ENCODE results near the gene ASIC2. TPM values are rescaled to one million over a fixed set of nuclear protein-coding genes. Genes with fewer than 3 reads are reported as not detected.

The ASIC2 gene
- total RNA-seq, 2 donors from 2014 or later: 3.0 to 3.3 TPM

DNA sequence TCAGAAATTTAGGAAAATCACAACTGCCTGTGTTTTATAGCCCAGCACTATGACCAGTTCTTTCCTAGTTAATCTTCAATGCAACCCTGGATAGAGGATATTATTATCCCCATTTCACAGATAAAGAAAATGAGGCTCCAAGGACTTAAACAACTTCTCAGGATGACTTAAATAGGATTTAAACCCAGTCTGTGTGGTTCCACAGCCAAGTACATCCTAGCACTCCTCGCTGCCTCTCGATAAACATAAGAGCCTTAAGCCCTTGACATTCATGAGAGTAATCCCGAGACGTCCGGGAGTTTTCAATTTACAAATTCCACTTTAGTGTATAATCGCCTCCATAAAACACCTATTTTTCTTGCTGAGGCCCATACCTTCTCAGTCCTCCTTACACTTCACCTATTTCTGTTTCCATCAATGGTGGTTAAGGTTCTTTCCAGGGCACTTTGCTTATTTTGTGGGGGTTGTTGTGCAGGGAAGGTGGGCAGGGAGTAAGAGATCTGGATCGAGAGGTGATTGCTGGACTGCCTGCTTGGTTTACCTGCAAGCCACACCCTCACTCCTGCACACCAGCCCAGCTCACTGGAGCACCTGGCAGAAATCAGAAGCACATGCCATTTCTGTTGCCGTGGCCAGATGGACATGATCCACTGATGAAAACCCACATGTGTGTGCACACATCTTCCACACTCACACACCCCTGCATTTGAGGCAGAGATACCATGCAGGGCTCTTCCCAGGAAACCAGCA, 50.5 kb downstream of the ASIC2 start:
- Mint-ChIP-seq H3K27ac (no peak overlapping the region), H3K4me3 (no peak overlapping the region), H3K36me3 (ENCODE audit: low read depth) (no peaks in the 10 kb centered on the region), H3K9me3 (no peaks in the 10 kb centered on the region), H3K4me1 (no peaks in the 10 kb centered on the region), H3K27me3 (ENCODE audit: insufficient read depth) (peaks cover 3% of the 10 kb centered on the region)
- no peaks in the 10 kb centered on the region for H3K36me3 ChIP-seq (ENCODE audit: control insufficient read depth, insufficient read depth, low read length)
- H3K9me3 ChIP-seq (ENCODE audit: control insufficient read depth, low read length): no peaks in the 10 kb centered on the region
- no peak overlapping the region for H3K27ac ChIP-seq (ENCODE audit: low read depth, low read length)
- no peak for DNase-seq
- 79% methylated on average over 6 to 7 of the region's 8 CpGs for WGBS, 2 experiments (ENCODE audit: insufficient coverage in 1 of 2, insufficient read length in 1 of 2)
- H3K4me3 ChIP-seq (ENCODE audit: low read length): no peak overlapping the region
- H3K27me3 ChIP-seq (ENCODE audit: control insufficient read depth, insufficient read depth, low read length, poor library complexity, severe bottlenecking): no peaks in the 10 kb centered on the region
- no peaks in the 10 kb centered on the region for H3K4me1 ChIP-seq (ENCODE audit: control insufficient read depth, insufficient read depth, low read length)
- no peak overlapping the region for H3K9ac ChIP-seq (ENCODE audit: extremely low read depth, low read length, poor library complexity, severe bottlenecking)
- TF ChIP-seq, protein P1, sequence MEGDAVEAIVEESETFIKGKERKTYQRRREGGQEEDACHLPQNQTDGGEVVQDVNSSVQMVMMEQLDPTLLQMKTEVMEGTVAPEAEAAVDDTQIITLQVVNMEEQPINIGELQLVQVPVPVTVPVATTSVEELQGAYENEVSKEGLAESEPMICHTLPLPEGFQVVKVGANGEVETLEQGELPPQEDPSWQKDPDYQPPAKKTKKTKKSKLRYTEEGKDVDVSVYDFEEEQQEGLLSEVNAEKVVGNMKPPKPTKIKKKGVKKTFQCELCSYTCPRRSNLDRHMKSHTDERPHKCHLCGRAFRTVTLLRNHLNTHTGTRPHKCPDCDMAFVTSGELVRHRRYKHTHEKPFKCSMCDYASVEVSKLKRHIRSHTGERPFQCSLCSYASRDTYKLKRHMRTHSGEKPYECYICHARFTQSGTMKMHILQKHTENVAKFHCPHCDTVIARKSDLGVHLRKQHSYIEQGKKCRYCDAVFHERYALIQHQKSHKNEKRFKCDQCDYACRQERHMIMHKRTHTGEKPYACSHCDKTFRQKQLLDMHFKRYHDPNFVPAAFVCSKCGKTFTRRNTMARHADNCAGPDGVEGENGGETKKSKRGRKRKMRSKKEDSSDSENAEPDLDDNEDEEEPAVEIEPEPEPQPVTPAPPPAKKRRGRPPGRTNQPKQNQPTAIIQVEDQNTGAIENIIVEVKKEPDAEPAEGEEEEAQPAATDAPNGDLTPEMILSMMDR (conservative IDR thresholded peaks at IDR 0.05): no peak

DNA sequence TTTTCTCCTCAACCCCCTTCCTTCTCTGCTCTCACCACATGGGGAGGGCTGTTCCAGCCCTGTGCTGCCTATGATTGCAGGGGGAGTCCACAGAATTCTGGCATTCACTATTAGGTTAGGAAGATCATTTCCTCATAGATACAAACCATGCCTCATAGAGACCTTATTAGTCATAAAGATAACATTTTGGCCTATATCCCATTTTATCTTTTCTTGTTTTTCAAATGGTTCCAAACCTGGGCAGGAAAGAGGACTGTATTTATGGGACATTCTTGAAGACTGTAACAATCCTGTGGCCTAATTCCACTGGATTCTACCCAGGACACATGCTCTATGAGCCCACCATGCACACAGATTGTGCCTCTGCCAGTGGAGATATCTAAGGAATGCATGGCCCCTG, 51.7 kb downstream of the ASIC2 start:
- TF ChIP-seq, protein P1 (conservative IDR thresholded peaks at IDR 0.05): no peak
- H3K36me3 ChIP-seq (ENCODE audit: control insufficient read depth, insufficient read depth, low read length): no peaks in the 10 kb centered on the region
- Mint-ChIP-seq H3K36me3 (ENCODE audit: low read depth) (no peaks in the 10 kb centered on the region), H3K4me1 (no peaks in the 10 kb centered on the region), H3K9me3 (no peaks in the 10 kb centered on the region), H3K27ac (no peak overlapping the region), H3K4me3 (no peak overlapping the region), H3K27me3 (ENCODE audit: insufficient read depth) (peaks cover 3% of the 10 kb centered on the region)
- H3K27me3 ChIP-seq (ENCODE audit: control insufficient read depth, insufficient read depth, low read length, poor library complexity, severe bottlenecking): no peaks in the 10 kb centered on the region
- H3K27ac ChIP-seq (ENCODE audit: low read depth, low read length): no peak overlapping the region
- no peaks in the 10 kb centered on the region for H3K4me1 ChIP-seq (ENCODE audit: control insufficient read depth, insufficient read depth, low read length)
- no peak for DNase-seq
- no peaks in the 10 kb centered on the region for H3K9me3 ChIP-seq (ENCODE audit: control insufficient read depth, low read length)
- H3K4me3 ChIP-seq (ENCODE audit: low read length): no peak overlapping the region
- no peak overlapping the region for H3K9ac ChIP-seq (ENCODE audit: extremely low read depth, low read length, poor library complexity, severe bottlenecking)

DNA sequence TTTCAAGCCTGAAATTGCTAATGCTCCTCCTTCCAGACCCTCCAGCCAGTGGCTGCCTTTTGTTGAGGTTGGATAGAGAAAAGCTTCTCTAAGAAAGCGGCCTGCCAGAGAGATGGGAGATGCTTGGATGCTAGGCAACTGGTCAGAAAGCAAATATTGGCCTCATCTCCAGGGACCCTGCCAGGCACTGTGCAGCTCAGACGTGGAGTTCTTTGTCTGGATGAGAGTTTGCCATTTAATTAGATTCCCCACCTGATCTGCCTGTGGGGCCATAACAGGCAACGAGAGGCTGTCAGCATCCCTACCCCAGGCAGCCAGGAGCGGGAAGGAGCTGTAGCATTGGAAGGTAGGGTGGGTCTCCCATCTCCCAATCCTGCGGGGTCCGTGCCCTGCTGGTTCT, 52.7 kb downstream of the ASIC2 start:
- Histone ChIP-seq H3K4me3 (ENCODE audit: low read length) (no peak overlapping the region), H3K9ac (ENCODE audit: extremely low read depth, low read length, poor library complexity, severe bottlenecking) (no peak overlapping the region), H3K9me3 (ENCODE audit: control insufficient read depth, low read length) (no peaks in the 10 kb centered on the region), H3K27ac (ENCODE audit: low read depth, low read length) (peak overlapping the region; percentile 7), H3K36me3 (ENCODE audit: control insufficient read depth, insufficient read depth, low read length) (no peaks in the 10 kb centered on the region), H3K27me3 (ENCODE audit: control insufficient read depth, insufficient read depth, low read length, poor library complexity, severe bottlenecking) (no peaks in the 10 kb centered on the region), H3K4me1 (ENCODE audit: control insufficient read depth, insufficient read depth, low read length) (no peaks in the 10 kb centered on the region)
- 95% methylated on average over 3 to 6 of the region's 6 CpGs for WGBS, 2 experiments (ENCODE audit: insufficient coverage in 1 of 2, insufficient read length in 1 of 2)
- TF ChIP-seq, protein P1 (conservative IDR thresholded peaks at IDR 0.05): no peak
- H3K27ac Mint-ChIP-seq: no peak overlapping the region
- H3K4me1 Mint-ChIP-seq: no peaks in the 10 kb centered on the region
- no peaks in the 10 kb centered on the region for H3K9me3 Mint-ChIP-seq
- no peaks in the 10 kb centered on the region for H3K36me3 Mint-ChIP-seq (ENCODE audit: low read depth)
- no peak overlapping the region for H3K4me3 Mint-ChIP-seq
- peaks cover 3% of the 10 kb centered on the region for H3K27me3 Mint-ChIP-seq (ENCODE audit: insufficient read depth)
- DNase-seq: no peak

All from endodermal cell (in vitro differentiated cells).